Coronary artery (tissue), 2 donors: ENCODE data around the gene TTLL13.

ENCODE experiments used
- DNase-seq: peaks from one replicate; pipeline ENCODE4 v3.0.0-alpha.2; 2017; ENCODE audit warnings: low spot score
- H3K27ac ChIP-seq, 2 donors: fragments of 200-600 bp; sonication (generic); one replicate each; pipeline ENCODE4 v1.5.1; 2016 to 2019
- H3K4me3 ChIP-seq: fragments of 200-600 bp; sonication (generic); 2 replicates; pipeline ENCODE4 v1.5.1; 2016; ENCODE audit warnings: mild to moderate bottlenecking, moderate library complexity
- CTCF ChIP-seq: fragments of 200-600 bp; sonication (generic); IDR thresholded peaks from one replicate; pipeline ENCODE4 v1.5.1; 2019; ENCODE audit warnings: antibody characterized with exemption

Gene TTLL13

GRCh38 chr15:90203922-90204321, 45.4 kb upstream of the TTLL13 start:
- no peak for TF ChIP-seq CTCF
- H3K4me3 ChIP-seq = peak overlapping the region; percentile 25
- DNase-seq = no peak
- no peak overlapping the region for H3K27ac ChIP-seq

GRCh38 chr15:90205050-90205848, 44.1 kb upstream of the TTLL13 start:
- no peak overlapping the region for H3K27ac ChIP-seq
- TF ChIP-seq CTCF = no peak
- no peak for DNase-seq
- no peak overlapping the region for H3K4me3 ChIP-seq

GRCh38 chr15:90205886-90206285, 43.5 kb upstream of the TTLL13 start:
- H3K4me3 ChIP-seq = no peak overlapping the region
- no peak for TF ChIP-seq CTCF
- H3K27ac ChIP-seq = no peak overlapping the region
- DNase-seq = no peak

GRCh38 chr15:90207252-90207651, 42.1 kb upstream of the TTLL13 start:
- no peak overlapping the region for H3K27ac ChIP-seq

GRCh38 chr15:90208356-90208755, 41.0 kb upstream of the TTLL13 start:
- no peak overlapping the region for H3K27ac ChIP-seq
- no peak overlapping the region for H3K4me3 ChIP-seq
- TF ChIP-seq CTCF = no peak
- no peak for DNase-seq

More at GRCh38 chr15:90207252-90207651, 42.1 kb upstream of the TTLL13 start:
- TF ChIP-seq CTCF = no peak
- H3K4me3 ChIP-seq = no peak overlapping the region
- no peak for DNase-seq

- no peak for TF ChIP-seq CTCF
- Histone ChIP-seq H3K27ac (no peak overlapping the region), H3K4me3 (no peak overlapping the region)
- DNase-seq = no peak
These were observed 39.8 kb upstream of the TTLL13 start for GRCh38 chr15:90209591-90209990.

- DNase-seq = peak; percentile 68
- H3K4me3 ChIP-seq = no peak overlapping the region
- H3K27ac ChIP-seq = peak overlapping the region in 1 of 2 donors; percentile 20
- TF ChIP-seq CTCF = no peak
These were observed 38.8 kb upstream of the TTLL13 start for GRCh38 chr15:90210593-90210992.
